ENCODE measurements around the gene THADA.

Gene THADA

GRCh38 chr2:43326101-43326825 is 269.6 kb downstream of the THADA start:
- DNase-seq (ENCODE audit: low spot score): no peak

- no peak for DNase-seq (ENCODE audit: low spot score)
These were observed 270.6 kb downstream of the THADA start for GRCh38 chr2:43325107-43325811.

GRCh38 chr2:43324259-43325106 is 271.4 kb downstream of the THADA start:
- DNase-seq (ENCODE audit: low spot score): no peak

GRCh38 chr2:43323857-43324256 is 272.0 kb downstream of the THADA start:
- no peak for DNase-seq (ENCODE audit: low spot score)

- no peak for DNase-seq (ENCODE audit: low spot score)
These were observed 274.4 kb downstream of the THADA start for GRCh38 chr2:43321446-43321845.

- no peak for DNase-seq (ENCODE audit: low spot score)
These were observed 276.3 kb downstream of the THADA start for GRCh38 chr2:43319541-43319940.

GRCh38 chr2:43318791-43319190 is 277.0 kb downstream of the THADA start:
- no peak for DNase-seq (ENCODE audit: low spot score)

GRCh38 chr2:43317680-43318079 is 278.2 kb downstream of the THADA start:
- DNase-seq (ENCODE audit: low spot score): no peak

- DNase-seq (ENCODE audit: low spot score): no peak
These were observed 278.6 kb downstream of the THADA start for GRCh38 chr2:43317194-43317593.

GRCh38 chr2:43315482-43315881 is 280.4 kb downstream of the THADA start:
- DNase-seq (ENCODE audit: low spot score): no peak

GRCh38 chr2:43314299-43314927 is 281.4 kb downstream of the THADA start:
- no peak for DNase-seq (ENCODE audit: low spot score)

- DNase-seq (ENCODE audit: low spot score): no peak
These were observed 282.2 kb downstream of the THADA start for GRCh38 chr2:43313642-43314017.

- DNase-seq (ENCODE audit: low spot score): no peak
These were observed 282.8 kb downstream of the THADA start for GRCh38 chr2:43312755-43313641.

GRCh38 chr2:43311276-43311675 is 284.6 kb downstream of the THADA start:
- no peak for DNase-seq (ENCODE audit: low spot score)

GRCh38 chr2:43309935-43310334 is 285.9 kb downstream of the THADA start:
- DNase-seq (ENCODE audit: low spot score): no peak

- DNase-seq (ENCODE audit: low spot score): no peak
These were observed 287.9 kb downstream of the THADA start for GRCh38 chr2:43307973-43308372.

GRCh38 chr2:43307046-43307445 is 288.8 kb downstream of the THADA start:
- no peak for DNase-seq (ENCODE audit: low spot score)

- DNase-seq (ENCODE audit: low spot score): no peak
These were observed 289.6 kb downstream of the THADA start for GRCh38 chr2:43306197-43306596.

- no peak for DNase-seq (ENCODE audit: low spot score)
These were observed 290.3 kb downstream of the THADA start for GRCh38 chr2:43305517-43305916.

- no peak for DNase-seq (ENCODE audit: low spot score)
These were observed 290.8 kb downstream of the THADA start for GRCh38 chr2:43305012-43305411.

GRCh38 chr2:43303889-43304288 is 291.9 kb downstream of the THADA start:
- no peak for DNase-seq (ENCODE audit: low spot score)
